HEK293 (cell line): ENCODE measurements around the gene PLAGL2.

Experiments used
- ZBTB49 ChIP-seq: fragments of 450-650 bp; formaldehyde crosslinking; IDR thresholded peaks from 2 replicates; pipeline ENCODE4 v1.5.1; 2016; ENCODE audit warnings: missing biosample characterization, missing genetic modification characterization, low read depth
- ZNF23 ChIP-seq: fragments of 450-650 bp; formaldehyde crosslinking; IDR thresholded peaks from 2 replicates; pipeline ENCODE4 v1.5.1; 2016; ENCODE audit warnings: missing biosample characterization, missing genetic modification characterization, borderline replicate concordance

- TF ChIP-seq ZBTB49 (no peak), ZNF23 (no peak)
Measured at GRCh38 chr20:32251470-32251869, 43.9 kb upstream of the PLAGL2 start.
